HS-5 (cell line): ENCODE measurements around the gene INTS12.
"Not testable (repeated sequence)": the region's sequence is repeated elsewhere in the genome, so short reads cannot be mapped to it uniquely, and the experiment has no call there.

Source experiments
- DNase-seq: peaks from one replicate; pipeline ENCODE4 v3.0.0-alpha.2; 2012; ENCODE audit warnings: low read depth

INTS12 gene

DNA sequence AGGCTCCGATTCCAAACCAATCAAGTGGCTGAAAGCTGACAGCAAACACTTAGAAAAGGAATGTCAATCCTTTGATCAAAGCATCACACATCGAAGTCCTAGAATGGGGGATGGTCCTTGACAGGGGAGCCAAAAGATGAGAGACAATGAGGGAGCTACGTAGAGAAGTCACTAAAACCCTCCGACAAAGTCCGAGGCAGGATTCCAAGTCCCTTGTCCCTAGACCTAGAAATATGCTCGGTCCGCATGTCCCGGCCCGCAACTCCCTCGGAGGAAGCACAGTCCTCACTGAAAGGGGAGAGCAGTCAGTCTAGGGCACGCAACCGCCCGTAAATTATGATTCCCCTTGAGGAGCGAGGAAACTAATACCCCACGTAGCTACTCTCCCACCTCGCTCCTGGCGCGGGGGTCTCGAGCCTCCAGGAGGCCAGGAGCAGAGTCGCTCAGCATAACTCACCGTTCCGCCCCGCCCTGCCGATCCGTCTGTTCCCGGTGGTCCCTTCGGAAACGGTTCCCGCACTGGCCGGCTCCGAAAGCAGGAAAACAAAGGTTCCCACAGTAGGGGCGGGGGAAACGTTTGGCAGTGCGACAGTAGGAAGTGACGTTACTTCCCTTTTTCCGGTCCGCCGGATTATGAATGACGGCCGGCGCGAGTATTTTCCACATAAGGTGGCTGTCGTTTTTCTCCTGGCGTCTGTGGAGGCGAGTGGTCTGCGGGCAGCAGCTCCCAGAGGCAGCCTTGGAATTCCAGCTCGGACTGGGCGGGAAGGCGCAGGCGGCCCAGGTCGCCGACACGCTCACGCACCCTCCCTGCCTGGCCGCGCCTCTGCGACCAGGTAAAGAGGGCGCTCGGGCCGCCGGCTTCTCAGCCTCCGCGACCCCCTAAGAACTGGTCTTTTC, at the start of gene INTS12, which contains the start of gene GSTCD:
INTS12 (minus strand) TSS at position 509 of the 900 bp plus-strand sequence. CDS start 8,684 bp downstream, outside the sequence.
GSTCD (plus strand) TSS at position 604 of the 900 bp plus-strand sequence. CDS start 8,830 bp downstream, outside the sequence.
- DNase-seq = peak; percentile 74

DNA sequence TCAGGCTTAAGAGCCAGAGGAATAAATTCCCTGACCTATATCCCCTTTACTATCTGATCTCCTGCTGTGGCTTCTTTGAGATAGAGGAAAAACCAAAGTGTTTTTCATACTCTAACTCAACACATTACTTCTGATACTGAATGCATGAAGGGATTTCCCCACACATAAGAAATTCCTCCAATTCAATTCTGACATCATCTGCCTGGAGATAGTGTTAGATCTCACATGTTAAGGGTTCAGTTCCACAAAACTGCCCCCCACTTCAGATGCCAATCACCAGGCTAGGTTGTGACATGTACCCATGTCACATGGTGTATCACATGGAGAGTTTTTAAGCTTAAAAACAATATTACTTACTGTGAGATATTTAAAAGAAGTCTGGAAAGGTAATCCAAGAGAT, 46.9 kb upstream of the INTS12 start:
- no peak for DNase-seq

DNA sequence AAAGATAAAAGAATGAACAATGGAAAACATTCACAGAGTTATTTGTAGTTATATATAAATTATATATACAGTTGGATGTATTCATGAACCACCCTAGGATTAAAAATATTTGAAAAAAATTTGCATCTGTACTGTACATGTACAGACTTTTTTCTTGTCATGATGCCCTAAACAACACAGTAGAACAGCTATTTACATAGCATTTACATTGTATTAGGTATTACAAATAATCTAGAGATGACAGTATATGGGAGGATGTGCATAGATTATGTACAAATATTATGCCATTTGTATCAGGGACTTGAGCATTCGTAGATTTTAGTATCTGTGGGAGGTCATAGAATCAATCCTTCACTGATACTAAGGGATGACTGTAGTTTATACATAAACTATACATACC, 44.9 kb upstream of the INTS12 start:
- no peak for DNase-seq

GRCh38 chr4:105751718-105752299, 43.3 kb upstream of the INTS12 start:
- no peak for DNase-seq

- DNase-seq = no peak
Measured at GRCh38 chr4:105748222-105748621, 39.7 kb upstream of the INTS12 start.

GRCh38 chr4:105741548-105741947, 33.1 kb upstream of the INTS12 start:
- DNase-seq = no peak

- not testable (repeated sequence) for DNase-seq
Measured at GRCh38 chr4:105735217-105735616, 26.7 kb upstream of the INTS12 start.

DNA sequence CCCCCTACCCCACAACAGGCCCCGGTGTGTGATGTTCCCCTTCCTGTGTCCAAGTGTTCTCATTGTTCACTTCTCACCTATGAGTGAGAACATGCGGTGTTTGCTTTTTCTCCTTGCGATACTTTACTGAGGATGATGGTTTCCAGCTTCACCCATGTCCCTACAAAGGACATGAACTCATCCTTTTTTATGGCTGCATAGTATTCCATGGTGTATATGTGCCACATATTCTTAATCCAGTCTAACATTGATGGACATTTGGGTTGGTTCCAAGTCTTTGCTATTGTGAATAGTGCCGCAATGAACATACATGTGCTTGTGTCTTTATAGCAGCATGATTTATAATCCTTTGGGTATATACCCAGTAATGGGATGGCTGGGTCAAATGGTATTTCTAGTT, 21.4 kb upstream of the INTS12 start:
- not testable (repeated sequence) for DNase-seq

DNA sequence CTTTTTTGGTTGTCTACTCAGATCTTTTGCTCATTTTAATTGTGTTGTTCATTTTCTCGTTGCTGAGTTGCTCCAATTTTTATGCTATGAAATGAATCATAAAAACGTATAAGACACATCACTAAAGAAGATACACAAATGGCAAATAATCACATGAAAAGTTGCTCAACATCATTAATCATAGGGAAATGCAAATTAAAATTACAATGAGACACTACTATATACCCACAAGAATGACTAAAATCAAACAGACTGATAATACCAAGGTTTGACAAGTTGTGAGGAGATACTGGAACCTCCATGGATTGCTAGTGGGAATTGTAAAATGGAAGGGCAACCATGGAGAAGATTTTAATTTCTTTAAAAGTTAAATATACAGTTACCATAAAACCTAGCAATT, 17.1 kb upstream of the INTS12 start:
- DNase-seq = no peak

GRCh38 chr4:105719204-105719603, 10.7 kb upstream of the INTS12 start:
- no peak for DNase-seq

DNA sequence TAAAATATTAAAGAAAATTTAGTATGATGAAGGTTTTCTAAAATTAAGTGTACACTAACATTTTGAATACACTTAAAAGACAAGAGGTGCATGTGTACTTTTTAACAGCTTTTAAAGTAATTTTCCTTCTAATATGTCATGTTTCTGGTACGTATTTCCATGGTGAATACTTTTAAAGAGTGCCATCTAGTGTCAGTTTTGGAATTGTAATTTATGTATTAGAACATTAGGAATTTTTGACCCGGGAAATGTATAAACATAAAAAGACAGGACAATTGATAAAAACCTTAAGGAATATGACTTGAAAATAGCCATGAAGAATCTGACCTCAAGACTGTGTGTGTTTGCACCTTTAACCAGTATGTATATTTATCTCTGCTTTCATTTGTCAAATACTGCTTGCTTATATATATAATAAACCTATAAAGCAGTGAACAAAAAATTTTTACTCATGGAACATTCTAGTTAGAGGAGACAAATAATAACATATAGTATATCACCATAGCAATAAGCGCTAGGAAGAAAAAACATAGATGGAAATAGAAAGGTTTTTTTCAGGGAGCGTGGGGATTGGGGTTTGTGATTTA, 7.3 kb upstream of the INTS12 start:
- no peak for DNase-seq

DNA sequence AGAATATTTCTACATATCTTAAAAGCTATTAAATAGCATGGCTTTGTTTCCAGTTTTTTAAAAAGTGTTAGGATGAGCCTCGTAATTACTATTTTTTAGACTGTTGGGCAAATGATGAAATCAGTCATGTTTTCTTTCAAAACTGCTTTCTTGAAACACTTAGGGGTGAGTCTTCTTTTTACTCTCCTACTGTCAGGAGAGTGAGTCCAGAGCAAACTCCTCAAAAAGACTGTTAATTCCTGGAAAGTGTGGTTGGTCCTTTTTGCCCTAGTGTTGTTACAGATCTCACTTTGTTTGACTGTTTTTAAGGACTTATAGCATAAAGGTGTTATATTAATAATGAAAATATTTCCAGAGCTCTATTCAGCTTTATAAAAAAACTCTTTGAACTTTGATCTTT, 6.4 kb upstream of the INTS12 start:
- no peak for DNase-seq

DNA sequence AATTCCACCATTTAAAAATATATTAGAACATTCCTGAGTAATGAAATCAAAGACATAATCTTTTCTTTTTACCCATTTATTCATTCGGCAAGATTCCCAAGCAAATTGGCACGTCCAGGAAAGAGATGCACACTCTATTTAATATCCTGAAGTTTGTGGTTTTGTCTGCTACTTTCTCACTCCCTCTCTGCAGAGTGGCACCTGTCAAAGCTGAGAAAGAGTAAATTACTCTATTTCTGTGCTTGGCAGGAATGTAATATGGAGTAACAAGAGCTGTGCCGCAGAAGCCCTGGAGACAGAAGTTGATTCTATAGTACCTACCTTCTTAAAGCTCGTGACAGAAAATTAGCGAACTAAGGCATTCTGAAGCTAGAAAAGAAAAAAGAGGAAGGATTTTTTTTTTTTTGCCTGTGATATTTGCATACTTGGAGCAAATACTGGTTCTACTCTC, 5.6 kb upstream of the INTS12 start:
- no peak for DNase-seq

DNA sequence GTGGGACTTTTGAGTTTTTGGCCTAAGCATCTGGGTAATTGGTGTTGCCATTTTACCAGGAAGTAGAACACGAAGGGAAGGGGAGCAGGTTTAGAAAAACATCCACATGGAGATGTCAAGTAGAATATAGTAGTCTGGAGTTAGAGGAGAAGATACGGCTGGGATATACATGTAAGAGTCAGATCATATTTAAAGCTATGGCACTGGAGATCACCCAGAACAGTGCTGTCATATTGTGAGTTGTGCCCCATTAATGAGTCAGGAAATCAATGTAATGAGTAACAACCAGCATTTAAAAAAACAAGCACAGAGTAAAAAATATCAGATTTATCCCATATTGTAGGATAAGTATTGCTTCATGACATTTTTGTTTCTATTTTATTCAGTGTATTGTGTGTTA, 4.3 kb upstream of the INTS12 start:
- no peak for DNase-seq

- DNase-seq = no peak
Measured at GRCh38 chr4:105710678-105711077, 2.2 kb upstream of the INTS12 start.

GRCh38 chr4:105710012-105710600, 1.6 kb upstream of the INTS12 start:
- DNase-seq = no peak

- DNase-seq = peak; percentile 15
Measured at GRCh38 chr4:105709081-105709450, 577 bp upstream of the INTS12 start.

GRCh38 chr4:105707782-105708180, 708 bp downstream of the INTS12 start:
- DNase-seq = no peak

GRCh38 chr4:105698607-105699006, 9.9 kb downstream of the INTS12 start:
- no peak for DNase-seq

DNA sequence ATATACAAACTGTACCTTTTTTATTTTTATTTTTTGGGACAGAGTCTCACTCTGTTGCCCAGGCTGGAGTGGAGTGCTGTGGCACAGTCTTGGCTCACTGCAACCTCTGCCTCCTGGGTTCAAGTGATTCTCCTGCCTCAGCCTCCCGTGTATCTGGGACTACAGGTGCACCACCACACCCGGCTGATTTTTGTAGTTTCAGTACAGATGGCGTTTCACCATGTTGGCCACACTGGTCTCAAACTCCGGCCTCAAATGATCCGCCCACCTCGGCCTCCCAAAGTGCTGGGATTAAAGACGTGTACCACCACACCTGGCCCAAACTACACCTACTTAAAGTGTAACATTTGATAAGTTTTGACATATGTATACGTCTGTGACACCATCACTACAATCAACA, 12.7 kb downstream of the INTS12 start:
- DNase-seq = not testable (repeated sequence)

GRCh38 chr4:105694812-105695211, 13.7 kb downstream of the INTS12 start:
- not testable (repeated sequence) for DNase-seq

DNA sequence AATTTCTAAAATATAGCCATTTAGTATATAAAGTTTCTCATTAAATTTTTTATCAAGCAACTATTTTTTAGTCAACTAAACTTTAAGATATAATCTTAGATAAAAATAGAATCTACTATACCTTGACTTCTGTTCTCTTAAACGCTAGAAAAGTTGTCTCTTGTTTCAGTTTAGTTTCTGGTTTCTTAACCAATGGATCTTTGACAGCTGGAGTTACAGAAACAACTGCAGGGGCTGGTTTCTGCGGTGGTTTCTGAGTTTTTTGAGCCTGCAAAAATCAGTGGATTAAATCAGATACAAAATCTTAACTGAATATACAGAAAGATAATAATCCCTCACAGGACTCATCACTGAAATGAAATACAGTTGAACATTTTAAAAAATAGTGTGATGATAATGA, 21.9 kb downstream of the INTS12 start:
- DNase-seq = no peak

- DNase-seq = no peak
Measured at GRCh38 chr4:105683038-105683437, 25.5 kb downstream of the INTS12 start.
